ENCODE data around the gene DAAM2. TPM values are rescaled to one million over a fixed set of nuclear protein-coding genes. Genes with fewer than 3 reads are reported as not detected.

DAAM2 gene
- polyA plus RNA-seq, 1 of the 3 experiments (the other 2 are of a cell fraction): 0.20 TPM

DNA sequence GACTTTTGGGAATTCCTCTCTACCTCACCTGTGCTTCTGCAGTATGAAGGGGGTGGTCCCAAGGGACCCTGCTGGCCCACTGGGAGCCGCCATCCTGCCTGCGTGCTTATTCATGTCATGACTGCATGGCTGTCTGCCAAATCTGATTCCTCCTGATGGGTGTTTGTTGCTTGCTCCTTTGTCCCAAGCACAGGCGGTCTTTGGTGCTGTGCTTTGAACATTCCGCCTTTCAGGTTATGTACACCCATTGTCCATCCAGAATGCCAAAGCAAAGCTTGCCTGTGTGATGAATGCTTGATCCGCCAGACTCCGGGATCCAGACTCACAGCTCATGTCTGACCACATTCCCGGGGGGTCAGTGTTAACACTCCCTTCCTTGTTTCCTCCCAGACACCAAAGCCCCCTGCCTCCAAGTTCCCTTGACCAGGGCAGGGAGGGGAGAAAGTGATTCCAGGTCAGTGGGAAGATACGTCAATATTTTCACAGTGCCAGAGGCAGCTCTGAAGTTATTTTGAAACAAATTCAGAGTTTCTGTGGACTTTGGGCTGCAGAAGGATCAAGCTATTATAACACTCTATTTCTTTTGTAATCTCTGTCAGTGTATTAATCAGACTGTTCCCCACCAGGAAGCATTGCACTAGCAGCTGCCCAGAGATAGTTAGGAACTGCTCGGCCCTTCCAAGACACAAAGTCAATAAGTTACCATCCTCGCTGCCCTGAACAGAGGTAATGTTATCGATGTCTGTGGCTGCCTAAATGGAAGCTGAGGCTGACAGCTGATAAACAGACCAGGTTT is 9.5 kb downstream of the DAAM2 start:
- Histone ChIP-seq H3K4me3 (ENCODE audit: low read depth in 2 of 2, low read length in 1 of 2) (no peak overlapping the region; a peak in 1 of 4 replicates), H3F3A (replicated peaks; ENCODE audit: insufficient read depth) (no peaks in the 10 kb centered on the region), H4K20me1 (ENCODE audit: insufficient read depth) (no peaks in the 10 kb centered on the region), H3K4me1 (ENCODE audit: control insufficient read depth in 1 of 2, insufficient read depth in 2 of 2, low read depth in 1 of 2, low read length in 1 of 2) (peaks cover 0 to 3% of the 10 kb centered on the region in 2 experiments; a peak in 1 of 4 replicates), H3K36me3 (replicated peaks in 1 of 2; ENCODE audit: control insufficient read depth in 1 of 2, insufficient read depth in 2 of 2, low read length in 1 of 2) (no peaks in the 10 kb centered on the region), H3K4me2 (no peak overlapping the region), H3K27me3 (ENCODE audit: insufficient read depth) (peaks cover 6% of the 10 kb centered on the region), H3K9me3 (no peaks in the 10 kb centered on the region), H3K79me2 (ENCODE audit: insufficient read depth) (no peaks in the 10 kb centered on the region), H3K9me2 (no peaks in the 10 kb centered on the region), H2AFZ (ENCODE audit: low read depth) (no peak overlapping the region), H3K9ac (no peak overlapping the region), H3K27ac (ENCODE audit: low read depth in 2 of 2, low read length in 1 of 2) (no peak overlapping the region)
- ChIA-PET POLR2A (no interaction called here), CTCF (interaction anchor here (1.2 kb wide), 1 partner anchor 10 kb away, joined by 3 read pairs; no protein-coding TSS in a partner anchor)
- TF ChIP-seq TAF1 (IDR thresholded peaks at IDR 0.05; ENCODE audit: borderline replicate concordance, low read depth, low read length) (no peak), GABPA (IDR thresholded peaks at IDR 0.05; ENCODE audit: low read depth) (no peak), GATA2 (CRISPR knock-in tag; IDR thresholded peaks at IDR 0.05) (no peak), ELF1 (IDR thresholded peaks at IDR 0.05) (no peak), SMC3 (IDR thresholded peaks at IDR 0.05; ENCODE audit: low read depth, low read length) (no peak), RCOR1 (IDR thresholded peaks at IDR 0.05; ENCODE audit: low read length) (no peak), EP300 (IDR thresholded peaks at IDR 0.05; ENCODE audit: borderline replicate concordance in 1 of 2, low read depth in 1 of 2, low read length in 1 of 2) (no peak), CHD2 (IDR thresholded peaks at IDR 0.05; ENCODE audit: low read length, partially characterized antibody) (no peak), FOXM1 (IDR thresholded peaks at IDR 0.05; ENCODE audit: low read depth) (no peak), RFX5 (IDR thresholded peaks at IDR 0.05; ENCODE audit: low read length) (no peak), YY1 (IDR thresholded peaks at IDR 0.05; ENCODE audit: low read depth) (no peak), POLR2AphosphoS5 (IDR thresholded peaks at IDR 0.05; ENCODE audit: low read depth, low read length) (no peak), EZH2phosphoT487 (IDR thresholded peaks at IDR 0.05; ENCODE audit: borderline replicate concordance, low read depth) (no peak)
- TF ChIP-seq, protein P1, sequence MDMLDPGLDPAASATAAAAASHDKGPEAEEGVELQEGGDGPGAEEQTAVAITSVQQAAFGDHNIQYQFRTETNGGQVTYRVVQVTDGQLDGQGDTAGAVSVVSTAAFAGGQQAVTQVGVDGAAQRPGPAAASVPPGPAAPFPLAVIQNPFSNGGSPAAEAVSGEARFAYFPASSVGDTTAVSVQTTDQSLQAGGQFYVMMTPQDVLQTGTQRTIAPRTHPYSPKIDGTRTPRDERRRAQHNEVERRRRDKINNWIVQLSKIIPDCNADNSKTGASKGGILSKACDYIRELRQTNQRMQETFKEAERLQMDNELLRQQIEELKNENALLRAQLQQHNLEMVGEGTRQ (IDR thresholded peaks at IDR 0.05; ENCODE audit: borderline replicate concordance, low read depth, low read length): no peak
- TF ChIP-seq, protein P2, sequence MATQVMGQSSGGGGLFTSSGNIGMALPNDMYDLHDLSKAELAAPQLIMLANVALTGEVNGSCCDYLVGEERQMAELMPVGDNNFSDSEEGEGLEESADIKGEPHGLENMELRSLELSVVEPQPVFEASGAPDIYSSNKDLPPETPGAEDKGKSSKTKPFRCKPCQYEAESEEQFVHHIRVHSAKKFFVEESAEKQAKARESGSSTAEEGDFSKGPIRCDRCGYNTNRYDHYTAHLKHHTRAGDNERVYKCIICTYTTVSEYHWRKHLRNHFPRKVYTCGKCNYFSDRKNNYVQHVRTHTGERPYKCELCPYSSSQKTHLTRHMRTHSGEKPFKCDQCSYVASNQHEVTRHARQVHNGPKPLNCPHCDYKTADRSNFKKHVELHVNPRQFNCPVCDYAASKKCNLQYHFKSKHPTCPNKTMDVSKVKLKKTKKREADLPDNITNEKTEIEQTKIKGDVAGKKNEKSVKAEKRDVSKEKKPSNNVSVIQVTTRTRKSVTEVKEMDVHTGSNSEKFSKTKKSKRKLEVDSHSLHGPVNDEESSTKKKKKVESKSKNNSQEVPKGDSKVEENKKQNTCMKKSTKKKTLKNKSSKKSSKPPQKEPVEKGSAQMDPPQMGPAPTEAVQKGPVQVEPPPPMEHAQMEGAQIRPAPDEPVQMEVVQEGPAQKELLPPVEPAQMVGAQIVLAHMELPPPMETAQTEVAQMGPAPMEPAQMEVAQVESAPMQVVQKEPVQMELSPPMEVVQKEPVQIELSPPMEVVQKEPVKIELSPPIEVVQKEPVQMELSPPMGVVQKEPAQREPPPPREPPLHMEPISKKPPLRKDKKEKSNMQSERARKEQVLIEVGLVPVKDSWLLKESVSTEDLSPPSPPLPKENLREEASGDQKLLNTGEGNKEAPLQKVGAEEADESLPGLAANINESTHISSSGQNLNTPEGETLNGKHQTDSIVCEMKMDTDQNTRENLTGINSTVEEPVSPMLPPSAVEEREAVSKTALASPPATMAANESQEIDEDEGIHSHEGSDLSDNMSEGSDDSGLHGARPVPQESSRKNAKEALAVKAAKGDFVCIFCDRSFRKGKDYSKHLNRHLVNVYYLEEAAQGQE (IDR thresholded peaks at IDR 0.05; ENCODE audit: low read depth, low read length): no peak
- TF ChIP-seq, protein P3, sequence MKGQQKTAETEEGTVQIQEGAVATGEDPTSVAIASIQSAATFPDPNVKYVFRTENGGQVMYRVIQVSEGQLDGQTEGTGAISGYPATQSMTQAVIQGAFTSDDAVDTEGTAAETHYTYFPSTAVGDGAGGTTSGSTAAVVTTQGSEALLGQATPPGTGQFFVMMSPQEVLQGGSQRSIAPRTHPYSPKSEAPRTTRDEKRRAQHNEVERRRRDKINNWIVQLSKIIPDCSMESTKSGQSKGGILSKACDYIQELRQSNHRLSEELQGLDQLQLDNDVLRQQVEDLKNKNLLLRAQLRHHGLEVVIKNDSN (IDR thresholded peaks at IDR 0.05; ENCODE audit: borderline replicate concordance, low read depth): no peak
- TF ChIP-seq, protein P4, sequence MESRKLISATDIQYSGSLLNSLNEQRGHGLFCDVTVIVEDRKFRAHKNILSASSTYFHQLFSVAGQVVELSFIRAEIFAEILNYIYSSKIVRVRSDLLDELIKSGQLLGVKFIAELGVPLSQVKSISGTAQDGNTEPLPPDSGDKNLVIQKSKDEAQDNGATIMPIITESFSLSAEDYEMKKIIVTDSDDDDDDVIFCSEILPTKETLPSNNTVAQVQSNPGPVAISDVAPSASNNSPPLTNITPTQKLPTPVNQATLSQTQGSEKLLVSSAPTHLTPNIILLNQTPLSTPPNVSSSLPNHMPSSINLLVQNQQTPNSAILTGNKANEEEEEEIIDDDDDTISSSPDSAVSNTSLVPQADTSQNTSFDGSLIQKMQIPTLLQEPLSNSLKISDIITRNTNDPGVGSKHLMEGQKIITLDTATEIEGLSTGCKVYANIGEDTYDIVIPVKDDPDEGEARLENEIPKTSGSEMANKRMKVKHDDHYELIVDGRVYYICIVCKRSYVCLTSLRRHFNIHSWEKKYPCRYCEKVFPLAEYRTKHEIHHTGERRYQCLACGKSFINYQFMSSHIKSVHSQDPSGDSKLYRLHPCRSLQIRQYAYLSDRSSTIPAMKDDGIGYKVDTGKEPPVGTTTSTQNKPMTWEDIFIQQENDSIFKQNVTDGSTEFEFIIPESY (IDR thresholded peaks at IDR 0.05; ENCODE audit: borderline replicate concordance, low read depth): no peak
- TF ChIP-seq, protein P5, sequence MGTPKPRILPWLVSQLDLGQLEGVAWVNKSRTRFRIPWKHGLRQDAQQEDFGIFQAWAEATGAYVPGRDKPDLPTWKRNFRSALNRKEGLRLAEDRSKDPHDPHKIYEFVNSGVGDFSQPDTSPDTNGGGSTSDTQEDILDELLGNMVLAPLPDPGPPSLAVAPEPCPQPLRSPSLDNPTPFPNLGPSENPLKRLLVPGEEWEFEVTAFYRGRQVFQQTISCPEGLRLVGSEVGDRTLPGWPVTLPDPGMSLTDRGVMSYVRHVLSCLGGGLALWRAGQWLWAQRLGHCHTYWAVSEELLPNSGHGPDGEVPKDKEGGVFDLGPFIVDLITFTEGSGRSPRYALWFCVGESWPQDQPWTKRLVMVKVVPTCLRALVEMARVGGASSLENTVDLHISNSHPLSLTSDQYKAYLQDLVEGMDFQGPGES (IDR thresholded peaks at IDR 0.05; ENCODE audit: low read depth, low read length): no peak
- TF ChIP-seq, protein P6, sequence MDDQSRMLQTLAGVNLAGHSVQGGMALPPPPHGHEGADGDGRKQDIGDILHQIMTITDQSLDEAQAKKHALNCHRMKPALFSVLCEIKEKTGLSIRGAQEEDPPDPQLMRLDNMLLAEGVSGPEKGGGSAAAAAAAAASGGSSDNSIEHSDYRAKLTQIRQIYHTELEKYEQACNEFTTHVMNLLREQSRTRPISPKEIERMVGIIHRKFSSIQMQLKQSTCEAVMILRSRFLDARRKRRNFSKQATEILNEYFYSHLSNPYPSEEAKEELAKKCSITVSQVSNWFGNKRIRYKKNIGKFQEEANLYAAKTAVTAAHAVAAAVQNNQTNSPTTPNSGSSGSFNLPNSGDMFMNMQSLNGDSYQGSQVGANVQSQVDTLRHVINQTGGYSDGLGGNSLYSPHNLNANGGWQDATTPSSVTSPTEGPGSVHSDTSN (IDR thresholded peaks at IDR 0.05): no peak
- no peak for DNase-seq
- WGBS (ENCODE audit: low lambda C conversion rate): 77% methylated on average over 9 of the region's 11 CpGs
